ENCODE measurements around the gene SHISA5.

The SHISA5 gene

DNA sequence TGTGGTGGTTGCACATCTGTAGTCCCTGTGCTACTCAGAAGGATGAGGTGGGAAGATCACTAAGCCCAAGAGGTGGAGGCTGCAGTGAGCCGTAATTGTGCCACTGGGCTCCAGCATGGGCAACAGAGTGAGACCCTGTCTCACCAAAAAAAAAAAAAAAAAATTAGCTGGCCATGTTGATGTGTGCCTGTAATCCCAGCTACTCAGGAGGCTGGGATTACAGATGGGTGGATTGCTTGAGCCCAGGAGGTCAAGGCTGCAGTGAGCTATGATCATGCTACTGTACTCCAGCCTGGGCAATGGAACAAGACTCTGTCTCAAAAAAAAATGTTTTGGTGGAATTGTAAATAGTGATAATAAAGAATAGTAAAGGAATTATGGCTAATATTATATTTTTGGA, 47.5 kb downstream of the SHISA5 start:
- DNase-seq: no peak

DNA sequence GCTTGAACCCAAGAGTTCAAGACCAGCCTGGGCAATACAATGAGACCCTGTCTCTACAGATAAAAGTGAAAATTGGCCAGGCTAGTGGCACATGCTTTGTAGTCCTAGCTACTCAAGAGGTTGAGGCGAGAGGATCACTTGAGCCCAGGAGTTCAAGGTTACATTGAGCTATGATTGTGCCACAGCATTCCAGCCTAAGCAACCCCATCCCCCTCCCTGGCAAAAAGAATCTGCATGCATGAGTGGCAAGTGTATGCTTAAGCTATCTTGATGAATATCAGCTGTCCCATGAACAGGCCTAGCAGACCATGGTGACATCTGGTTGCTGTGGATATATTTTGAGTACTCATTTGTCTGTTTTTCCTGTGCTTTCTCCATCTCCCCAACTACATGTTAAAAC, 52.7 kb downstream of the SHISA5 start:
- DNase-seq: no peak

DNA sequence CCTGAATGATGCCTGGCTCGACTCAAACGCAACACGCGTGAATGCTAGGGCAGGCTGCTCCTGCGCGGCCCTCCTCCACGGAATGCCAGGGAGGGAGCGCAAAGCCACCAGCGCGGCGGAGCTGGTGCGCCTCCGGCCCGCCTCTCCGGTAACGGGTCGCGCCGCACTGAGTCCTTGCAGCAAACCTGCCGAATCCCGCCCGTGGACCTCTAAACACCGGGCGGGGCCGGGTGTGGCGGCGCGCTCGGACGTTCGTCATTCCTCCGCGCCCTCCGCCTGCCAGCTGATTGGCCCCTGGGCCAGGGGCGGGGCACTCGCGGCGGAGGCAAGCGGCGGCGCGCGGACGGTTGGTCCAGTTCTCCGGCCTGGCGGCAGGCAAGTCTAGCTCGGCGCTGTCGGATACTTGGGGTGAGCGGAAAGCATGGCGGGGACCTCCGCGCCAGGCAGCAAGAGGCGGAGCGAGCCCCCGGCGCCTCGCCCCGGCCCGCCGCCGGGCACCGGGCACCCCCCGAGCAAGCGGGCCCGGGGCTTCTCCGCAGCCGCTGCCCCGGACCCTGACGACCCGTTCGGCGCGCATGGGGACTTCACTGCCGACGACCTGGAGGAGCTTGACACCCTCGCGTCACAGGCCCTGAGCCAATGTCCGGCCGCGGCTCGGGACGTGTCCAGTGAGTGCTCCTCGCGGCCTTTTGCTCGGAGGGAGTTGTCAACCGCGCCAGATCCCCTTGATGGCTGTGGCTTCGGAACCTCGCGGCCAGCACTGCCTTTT, 57.4 kb downstream of the SHISA5 start, which contains the start of gene ATRIP:
Gene ATRIP, plus strand, starts transcription at position 313 of the 769 bp plus-strand sequence. Its CDS starts 109 bp downstream, at position 422.
- peak; percentile 89 for DNase-seq

DNA sequence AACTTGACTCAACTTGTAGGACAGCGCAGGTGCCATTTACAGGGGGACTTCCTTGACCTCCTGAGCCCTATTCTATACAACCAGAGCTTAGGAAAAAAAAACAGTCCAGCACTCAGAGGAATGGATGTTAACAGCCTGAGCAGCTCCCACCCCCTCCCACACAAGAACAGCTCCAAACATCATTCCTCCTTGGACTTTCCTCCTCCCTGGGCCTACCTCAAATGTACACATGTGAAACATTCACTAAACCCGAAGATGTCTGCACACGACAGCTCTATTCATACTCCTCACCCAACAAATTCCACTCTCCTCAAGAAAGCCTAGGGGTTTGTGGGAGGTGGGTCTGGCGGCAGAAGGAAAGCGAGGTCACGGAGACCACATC, 57.9 kb downstream of the SHISA5 start:
- no peak for DNase-seq

DNA sequence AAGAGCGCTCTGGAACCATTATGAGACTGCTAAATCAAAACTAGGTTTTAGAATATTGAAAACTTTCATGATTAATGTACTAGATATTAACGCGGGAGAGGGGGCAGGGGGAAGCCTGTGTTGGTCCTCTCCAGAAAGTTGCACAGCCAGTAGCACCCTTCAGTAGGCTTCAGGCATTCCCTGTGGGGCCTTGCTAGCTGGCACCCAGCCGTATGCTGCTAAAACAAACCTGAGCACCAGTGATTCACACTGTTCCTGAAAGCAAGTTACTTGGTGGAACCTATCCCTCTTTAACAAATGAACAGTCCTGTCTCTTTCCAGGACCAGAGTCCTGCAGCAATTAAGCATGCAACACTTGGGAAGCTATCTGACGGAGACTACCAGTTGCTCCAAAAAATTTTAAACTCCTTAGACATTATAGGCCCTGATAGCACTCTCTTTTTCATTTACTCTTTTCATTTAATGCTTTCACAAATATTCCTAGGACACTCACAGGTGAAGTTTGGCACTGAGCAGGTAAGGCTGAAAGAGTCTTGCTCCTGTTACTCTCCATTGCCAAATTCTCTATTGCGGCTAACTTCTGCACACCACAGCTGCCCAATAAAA, 58.6 kb downstream of the SHISA5 start:
- no peak for DNase-seq

DNA sequence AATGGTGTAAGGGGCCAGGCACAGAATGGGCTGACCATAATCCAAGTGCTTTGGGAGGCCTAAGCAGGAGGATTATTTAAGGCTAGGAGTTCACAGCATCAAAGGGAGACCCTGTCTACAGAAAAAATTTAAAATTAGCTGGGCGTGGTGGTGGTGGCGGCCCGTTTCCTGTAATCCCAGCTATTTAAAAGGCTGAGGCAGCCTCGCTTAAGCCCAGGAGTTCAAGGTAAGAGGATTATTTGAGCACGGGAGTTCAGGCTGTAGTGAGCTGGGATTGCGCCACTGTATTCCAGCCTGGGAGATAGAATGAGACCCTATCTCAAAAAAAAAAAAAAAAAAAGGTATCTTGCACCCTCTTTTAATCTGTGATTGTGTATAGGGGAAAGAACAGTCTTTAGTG, 62.0 kb downstream of the SHISA5 start:
- no peak for DNase-seq

DNA sequence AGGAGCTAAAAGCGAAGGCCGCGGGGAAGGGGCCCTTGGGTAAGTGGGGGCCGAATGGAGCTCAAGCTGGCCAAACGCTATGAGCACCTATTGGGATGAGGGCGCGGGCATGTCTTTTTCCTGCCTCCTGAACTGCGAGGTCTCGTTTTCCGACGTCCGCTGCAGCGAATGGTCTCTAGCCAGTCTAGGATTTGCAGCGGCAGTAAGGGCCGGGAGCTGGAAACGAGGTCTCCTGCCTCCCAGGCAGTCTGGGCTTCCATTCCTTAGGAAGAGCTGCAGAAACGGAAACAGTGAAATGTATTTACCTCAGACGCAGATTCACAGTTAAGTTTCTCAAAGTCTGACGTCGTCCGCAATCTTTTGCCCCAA, 63.4 kb downstream of the SHISA5 start:
- DNase-seq: peak; percentile 39

DNA sequence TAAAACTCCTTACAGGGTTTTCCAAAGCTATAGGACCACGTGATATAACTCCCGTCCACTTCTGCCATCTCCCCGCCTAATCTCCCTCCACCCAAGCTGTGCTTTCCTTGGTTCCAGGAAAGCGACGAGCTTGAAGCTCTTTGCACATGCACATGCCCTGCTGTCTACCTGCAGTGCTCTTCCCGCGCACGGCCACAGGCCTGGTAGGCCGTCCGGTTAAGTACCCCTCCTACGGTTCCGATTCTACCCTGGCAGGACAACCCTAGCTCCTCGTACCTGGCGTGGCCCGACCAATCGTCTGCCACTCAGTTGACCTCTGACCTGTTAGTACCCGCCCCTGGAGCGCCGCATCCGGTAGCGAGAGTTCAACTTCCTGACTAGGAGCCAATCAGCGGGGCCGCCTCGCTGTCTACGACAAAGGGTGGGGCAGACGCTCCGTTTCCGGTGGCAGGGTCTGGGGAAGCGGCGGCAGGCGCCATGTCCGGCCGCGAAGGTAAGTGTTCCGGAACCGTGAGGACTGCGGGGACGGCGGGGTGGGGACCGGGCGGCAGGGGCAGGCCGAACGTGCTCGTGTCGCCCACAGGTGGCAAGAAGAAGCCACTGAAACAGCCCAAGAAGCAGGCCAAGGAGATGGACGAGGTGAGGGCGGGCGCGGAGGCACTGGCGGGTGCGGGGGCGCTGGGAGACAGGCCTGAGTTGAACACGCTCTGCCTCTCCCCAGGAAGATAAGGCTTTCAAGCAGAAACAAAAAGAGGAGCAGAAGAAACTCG, 64.0 kb downstream of the SHISA5 start, which contains the start of the genes CCDC51 and TMA7:
Gene CCDC51, minus strand, starts transcription at position 300 of the 770 bp plus-strand sequence. CDS start 4,991 bp downstream, outside the sequence.
Gene TMA7, plus strand, starts transcription at position 438 of the 770 bp plus-strand sequence. Its CDS starts 40 bp downstream, at position 478.
- peak; percentile 98 for DNase-seq

DNA sequence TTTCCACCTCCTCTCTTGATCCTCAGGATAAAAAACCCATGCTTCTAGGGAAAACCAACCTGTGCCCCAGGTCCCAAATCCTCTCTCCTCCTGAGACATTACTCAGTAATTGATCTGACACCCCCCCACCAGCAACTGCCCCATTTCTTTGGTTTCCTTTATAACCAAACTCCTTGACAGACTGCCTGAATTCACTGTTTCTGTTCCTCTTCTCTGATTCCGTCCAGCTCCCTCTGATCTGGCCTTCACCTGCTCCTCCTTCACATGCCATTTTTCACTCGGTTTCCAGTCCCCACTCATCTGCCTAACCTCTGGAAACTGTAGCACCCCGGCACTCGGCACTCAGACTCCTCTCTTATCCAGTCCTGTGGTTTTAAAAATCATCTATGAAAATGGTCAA, 66.2 kb downstream of the SHISA5 start:
- no peak for DNase-seq

DNA sequence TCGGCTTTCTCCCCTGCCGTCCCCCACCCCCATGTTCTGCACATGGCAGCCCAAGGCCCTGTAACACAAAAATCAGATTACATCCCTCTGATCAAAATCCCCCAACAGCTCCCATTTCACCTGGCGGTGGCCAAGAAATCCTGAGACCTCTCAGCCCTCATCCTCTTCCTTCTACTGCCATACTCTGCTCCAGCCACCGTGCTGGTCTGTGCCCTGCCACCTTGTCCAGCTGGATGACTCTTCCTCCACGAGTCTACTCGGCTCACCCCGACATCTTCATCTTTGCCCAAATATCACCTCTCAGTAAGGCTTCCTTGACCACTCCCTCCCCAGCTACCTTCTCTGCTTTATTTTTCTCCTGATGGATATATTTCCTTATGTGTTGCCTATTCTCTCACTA, 67.1 kb downstream of the SHISA5 start:
- no peak for DNase-seq

DNA sequence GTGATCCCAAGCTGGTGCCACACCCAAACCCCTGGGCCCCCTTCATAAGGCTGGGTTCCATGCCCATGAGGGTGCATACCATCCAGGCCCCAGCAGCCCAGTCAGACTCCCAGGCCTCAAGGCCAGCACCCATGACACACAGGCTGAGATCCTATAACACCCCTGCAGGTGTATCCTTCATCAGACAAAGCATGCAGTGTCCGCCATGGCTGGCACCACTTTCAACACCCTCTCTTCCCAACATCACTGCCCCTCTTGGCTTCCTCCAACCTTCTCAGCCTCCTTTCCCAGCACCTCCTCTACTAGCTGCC, 67.5 kb downstream of the SHISA5 start:
- DNase-seq: no peak

DNA sequence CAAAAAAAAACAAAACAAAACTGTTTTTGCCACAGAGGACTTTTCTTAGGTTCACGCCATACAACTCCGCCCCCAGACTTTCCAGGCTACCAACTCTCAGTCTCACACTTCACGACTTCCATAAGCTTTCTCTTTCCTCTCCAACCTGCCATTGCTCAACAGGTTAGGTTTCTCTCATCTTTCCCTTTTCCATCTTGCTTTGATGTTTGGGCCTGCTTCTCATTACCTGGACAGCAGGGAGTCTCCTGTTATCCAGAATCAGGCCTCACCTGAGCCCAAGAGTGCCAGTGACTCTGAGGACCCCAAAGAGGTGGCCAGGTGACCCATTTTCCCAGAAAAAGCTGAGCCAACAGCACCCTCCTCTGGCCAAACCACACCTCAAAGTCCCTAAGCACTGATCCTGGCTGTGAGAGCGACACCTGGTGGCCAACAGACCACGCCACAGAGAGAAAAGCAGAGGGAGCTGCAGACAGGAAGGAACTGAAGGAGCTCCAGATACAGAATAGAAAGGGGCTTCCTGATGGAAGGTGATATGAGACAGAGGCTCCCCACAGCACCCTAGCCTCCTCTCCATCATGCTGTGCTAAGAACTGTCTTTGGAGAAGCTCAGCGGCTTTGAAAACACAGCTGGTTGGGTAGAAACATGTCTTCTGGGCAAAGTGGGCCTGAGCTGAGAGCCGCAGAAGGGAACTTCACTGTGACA, 68.0 kb downstream of the SHISA5 start:
- peak; percentile 91 for DNase-seq

DNA sequence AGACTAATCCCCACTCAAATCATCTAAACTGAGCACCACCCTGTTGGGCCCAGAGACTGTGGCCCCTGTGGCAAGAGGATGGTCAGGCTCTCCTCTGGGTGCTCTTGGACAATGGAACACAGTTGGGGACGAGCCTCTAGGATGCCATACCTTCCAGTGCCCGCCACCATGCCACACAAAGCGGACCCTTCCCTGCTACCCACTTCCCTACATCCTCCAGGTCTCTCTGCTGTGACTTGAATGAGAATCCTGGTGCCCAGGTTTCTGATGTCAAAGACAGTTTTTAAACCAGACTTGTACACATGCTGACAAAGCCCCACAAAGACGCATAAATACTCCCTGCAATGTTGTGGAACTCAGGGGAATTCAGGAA, 68.8 kb downstream of the SHISA5 start:
- no peak for DNase-seq

DNA sequence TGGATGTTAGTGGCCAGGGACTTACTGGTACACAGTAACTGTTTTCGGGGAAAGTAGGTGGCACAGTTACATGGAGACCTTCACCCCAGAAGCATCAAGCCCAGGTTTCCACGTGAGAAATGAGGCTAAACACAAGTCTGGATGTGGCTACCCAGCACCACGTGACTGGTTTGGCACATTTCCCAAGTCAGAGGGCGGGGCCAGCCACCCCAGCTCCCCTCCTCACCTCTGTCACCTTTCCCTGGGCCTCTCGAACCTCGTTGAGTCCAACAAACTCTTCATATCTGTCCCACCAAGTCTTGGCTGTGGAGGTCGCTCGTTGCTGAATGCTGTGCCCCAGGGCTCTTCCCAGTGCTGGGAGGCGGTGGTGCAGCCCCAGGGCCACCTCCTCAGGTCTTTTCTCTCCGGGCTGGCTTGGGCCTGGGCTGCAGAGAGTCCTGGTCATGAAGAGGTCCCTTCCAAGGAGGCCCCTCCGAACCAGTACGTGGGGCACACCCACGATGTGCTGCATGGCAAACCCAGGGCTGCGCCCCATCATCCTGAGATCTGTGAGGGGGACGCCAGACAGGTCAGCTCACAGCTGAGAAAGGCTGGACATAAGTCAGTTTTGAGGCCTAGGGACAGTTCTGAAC, 69.3 kb downstream of the SHISA5 start:
- DNase-seq: no peak

DNA sequence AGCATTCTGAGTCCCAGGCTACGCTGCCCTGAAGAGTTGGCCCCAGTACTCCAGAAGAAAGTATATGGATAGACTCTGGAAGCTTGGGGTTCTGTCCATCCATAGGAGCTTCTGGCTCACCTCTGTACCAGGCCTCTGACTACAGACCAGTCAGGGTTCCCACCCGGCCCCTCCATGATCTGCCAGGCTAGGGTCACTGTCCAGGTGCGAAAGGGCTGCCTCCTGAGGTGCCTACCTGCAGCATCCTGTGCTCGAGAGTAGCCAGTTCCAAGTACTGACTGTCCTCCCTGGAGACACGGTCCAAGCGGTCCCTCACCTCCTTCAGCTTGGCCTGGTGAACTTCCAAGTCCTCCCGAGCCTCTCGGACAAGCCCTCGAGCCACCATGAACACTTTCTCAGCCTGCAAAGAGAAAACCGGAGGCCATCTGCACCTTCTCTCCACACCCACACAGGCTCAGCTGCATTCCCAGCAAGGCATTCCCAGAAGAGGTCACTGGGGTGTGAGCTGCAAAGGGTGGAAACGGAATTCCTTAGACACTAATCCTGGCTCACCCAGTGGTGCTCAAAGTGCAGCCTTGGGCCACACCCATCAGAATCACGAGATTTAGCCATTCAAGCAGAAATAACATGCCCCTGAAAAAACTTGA, 70.4 kb downstream of the SHISA5 start:
- no peak for DNase-seq

DNA sequence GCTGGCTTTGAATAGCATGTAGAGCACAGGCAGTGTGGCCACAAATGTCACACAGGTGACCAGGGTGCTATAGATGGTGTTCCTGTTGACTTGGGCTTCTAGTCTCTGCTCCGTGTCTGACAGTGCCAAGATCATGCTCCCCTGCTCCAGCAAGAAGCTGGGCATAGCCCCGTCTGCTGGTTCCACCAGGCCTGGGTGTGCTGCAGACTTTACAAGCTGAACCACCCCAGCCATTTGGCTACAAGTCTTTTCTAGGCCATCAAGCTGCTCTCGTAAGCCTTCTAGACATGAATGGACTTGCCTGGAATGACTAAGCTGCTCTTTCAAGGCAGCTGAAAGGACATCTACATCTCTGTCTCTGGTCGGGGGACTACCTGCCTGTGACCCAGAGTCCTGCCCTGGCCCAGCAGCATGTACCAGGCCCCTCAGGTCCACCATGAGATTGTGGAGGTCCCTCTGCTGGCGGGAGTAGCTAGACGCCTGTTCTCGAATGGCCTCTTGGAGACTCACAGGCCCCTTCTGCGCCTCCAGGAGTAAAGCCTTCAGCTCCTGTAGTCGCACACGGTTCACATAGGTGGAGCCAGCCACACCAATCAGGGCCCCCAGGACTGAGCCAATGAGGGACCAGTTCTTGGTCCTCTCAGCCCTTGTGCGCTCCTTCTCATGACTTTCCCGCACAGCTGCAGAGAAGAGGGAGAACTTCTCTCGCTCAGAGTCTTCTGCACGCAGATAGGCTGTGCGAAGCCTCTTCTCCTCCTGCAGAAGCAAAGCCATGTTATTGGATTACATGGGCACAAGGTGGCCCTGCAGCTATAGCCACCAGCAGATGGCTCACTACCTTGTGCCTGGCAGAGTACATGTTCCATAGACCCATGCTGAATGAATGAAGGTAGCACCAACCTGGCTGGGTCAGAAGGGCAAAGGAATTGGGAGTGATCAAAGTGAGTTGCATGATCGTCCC, 71.3 kb downstream of the SHISA5 start:
- no peak for DNase-seq

DNA sequence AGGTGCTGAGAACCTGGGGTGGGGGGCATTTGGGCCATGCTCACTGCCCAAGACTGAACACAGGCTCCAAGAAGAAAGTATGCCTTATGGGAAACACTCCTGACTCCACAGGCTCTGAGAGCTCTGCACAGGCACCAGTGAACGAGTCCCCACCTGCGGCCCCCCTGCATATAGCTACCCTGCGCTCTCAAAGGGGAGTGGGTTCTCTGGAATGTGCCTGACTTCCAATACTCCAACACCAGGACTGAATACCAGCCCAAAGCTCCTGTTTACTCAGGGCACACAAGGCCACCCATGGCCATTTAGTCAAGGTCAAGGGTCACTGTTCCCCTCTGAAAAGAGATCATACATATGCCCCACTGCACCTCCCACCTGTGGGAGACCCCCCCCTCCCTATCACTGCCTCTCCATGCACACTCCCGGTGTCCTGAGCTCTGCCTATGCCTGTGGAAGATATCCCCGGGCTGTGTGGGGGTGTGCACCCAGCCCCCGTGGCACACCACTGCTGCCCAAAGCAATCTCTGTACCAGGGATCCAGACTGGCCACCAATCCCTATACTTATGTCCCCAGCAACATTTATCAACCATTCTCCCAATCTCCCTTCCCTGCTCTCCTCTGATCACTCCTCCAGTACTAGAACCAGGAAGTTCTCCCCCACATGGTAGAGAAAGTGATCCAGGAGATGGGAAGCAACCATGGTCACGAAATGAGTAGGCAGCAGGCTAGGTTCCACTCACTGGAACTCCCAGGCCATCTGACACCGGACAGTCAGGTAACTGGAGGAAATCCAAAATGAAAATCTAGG, 72.5 kb downstream of the SHISA5 start:
- DNase-seq: no peak

DNA sequence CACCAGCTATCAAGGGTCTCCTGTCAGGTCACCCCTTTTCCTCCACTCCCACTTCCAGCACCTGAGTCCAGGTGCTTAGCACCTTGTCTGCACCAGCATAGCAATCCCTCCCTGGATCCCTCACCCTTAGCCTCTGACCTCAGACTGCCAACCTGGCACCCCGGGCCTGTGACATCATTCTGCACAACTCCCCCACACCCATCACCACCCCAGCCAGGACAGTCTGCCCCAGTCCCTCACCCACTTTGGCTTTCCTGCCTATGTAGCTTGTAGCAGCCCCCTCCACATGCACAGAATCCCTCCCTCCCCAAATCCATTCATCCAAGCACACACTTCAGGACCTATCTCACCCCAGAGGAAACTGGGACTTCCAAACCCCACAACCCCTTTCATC, 73.3 kb downstream of the SHISA5 start:
- DNase-seq: no peak

DNA sequence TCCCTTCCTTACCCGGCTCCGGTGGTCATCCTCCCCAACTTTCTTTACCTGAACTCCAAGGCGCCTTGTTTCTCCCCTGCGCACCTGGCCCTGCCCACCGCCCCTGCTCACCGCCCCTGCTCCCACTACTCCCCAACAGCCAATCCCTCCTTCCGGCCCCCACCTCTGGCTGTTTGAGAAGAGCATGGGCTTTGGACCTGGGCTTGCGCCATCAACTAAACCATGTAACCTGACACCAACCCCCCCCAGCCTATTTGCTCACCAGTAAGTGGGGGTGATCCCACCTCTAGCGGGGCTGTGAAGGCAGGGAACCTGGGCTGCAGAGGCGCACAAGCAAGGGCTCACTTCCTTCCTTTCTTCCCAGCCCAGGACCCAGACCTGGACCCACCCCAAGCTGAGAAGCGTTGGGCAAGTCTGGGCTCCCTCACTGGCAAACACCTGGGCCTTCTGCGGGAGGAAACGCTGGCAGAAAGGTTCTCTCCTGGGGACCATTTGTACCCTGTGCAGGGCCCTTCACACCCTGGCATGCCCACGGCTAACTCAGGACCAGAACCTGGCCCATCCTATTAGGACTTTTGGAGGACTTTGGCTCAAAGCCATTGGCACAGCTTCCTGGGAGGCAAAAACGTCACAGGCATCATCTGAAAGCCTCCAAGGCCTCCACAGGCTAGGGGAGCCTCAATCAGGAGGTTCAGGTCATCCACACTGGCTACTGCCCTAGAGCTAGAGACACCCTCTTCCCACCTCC, 73.8 kb downstream of the SHISA5 start, which contains the start of gene PLXNB1:
Gene PLXNB1, minus strand, starts transcription at position 127 of the 748 bp plus-strand sequence. CDS start 5,475 bp downstream, outside the sequence.
- no peak for DNase-seq

All from CD4-positive, alpha-beta T cell treated with Interleukin-17A for 1 hour (primary cell).